AG08396 (cell line): ENCODE data around the gene FXYD2.

Experiments
- DNase-seq: peaks from one replicate; pipeline ENCODE4 v3.0.0; 2012; ENCODE audit warnings: low spot score, mixed read lengths

Gene FXYD2

DNA sequence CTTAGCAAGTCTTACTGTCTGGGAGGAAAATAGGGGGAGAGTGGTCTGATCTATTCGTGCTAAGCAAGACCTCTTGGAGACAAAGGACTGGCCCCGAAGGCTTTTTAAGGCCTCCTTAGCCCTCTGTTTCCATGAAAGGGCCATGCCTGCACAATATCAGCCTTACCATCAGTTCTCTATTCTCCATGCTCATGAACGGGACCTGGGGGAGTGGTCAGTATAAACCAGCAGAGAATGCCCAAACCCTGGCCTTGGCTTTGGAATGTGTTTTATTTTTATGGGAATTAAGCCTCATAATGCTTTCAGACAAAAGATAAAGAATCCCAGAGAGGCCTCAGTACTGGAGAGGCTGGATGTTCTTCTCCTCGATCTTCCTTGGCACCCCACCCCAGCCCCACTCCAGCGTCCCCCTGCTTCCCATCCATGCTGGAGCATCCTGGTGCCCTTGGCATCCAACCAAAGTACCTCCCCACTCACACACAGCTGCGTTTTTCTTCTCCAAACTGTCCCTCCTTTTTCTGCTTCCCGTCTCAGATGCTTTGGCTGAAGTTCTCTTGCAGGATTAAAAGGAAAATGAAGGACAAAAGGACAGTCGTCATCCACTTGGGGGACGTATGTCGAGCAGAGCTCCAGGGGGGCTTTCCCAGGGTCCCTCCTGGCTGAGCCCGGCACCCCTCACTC, 33.3 kb upstream of the FXYD2 start:
- no peak for DNase-seq

DNA sequence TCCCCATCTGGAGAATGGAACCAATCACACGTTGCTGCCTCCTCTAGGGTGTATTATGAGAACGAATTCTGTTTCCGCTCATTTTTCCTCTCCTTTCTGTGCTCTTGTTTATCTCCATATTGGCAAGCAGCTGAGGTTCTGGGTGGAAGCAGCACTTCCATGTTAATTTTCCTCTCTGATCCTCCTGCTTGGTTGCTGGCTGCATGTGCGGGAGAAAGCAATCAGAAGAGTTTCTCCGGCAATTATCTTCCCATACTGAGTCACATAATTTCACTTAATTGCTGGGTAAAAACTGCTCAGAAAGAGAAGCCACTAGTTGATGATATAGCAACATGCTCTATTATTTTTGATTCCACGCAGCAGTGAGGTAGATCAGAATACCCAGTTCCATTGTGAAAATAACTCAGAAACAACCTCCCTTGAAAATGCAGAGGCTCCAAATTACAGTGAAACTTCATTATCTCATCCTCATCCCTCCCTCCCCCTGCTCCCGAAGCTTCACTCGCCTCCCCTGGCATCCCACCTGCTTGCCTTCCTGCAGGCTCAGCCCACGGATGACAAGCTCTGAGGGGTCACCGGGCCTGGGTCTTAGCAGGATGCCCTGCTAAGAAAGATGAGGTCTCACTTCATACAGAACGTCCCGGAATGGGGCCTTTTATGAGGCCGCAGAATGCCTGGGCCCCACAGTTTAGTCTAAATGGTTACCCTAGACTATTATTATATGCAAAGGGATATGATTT, 31.5 kb upstream of the FXYD2 start:
- no peak for DNase-seq

DNA sequence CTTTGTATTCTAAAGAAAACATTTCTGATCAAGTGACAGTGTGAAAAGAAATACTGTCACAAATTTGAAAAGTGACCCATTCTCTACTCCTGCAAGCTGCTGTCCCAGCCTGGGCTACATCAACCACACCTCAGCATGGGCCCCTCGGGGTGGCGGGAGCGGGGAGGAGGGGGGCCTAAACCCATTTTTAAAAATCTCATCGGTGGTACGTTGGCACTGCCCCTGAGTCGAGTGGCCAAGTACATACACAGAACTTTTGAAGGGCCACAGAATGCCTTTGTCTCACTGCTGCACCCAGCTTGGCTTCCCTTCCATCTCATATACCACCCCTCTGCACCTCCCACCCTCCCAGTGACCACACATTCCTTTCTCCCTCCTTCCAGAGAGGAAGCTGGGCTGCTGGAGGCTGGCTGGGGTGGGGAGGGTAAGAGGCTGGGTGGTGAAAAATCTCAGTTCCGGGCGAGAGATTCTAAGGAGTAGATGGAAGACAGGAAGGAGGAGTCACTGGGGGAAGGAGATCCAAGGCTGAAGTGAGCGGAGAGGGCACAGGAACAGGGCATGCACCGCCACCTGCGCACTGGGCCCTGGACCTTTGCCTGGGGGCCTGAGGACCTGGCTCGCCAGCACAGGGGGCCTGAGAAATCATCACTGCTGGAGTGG, 30.8 kb upstream of the FXYD2 start:
- no peak for DNase-seq

DNA sequence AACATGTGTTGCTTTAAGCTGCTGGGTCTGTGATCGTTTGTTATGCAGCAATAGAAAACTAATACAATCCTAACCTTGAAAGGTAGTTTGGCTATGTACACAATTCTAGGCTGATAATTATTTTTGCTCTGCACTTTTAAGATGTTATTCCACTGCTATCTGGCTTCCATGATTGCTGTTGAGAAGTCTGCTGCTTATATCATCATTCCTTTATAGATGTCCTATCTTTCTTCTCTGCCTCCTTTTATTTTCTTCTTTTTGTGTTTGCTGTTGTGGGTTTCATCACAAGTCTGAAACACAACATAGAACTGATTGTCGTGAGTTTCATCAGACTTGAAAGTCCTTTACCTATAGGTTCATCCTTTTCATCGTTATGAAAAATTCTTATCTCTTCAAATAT, 27.8 kb upstream of the FXYD2 start:
- DNase-seq, result no peak

DNA sequence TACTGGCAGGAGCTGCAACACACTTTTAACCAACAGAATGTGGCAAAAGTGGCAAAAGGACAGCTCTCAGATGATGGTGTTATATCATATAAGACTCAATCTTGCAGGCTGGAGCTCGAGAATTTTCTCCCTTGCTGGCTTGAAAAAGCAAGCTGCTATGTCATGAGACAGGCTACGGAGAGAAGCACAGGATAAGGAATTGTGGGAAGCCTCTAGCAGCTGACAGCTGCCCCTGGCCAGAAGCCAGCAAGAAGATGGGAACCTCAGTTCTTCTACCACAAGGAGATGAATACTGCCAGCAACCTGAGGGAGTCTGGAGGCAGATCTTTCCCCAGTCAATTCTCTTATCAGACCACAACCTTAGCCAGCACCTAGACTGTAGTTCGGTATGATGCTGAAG, 27.3 kb upstream of the FXYD2 start:
- no peak for DNase-seq

DNA sequence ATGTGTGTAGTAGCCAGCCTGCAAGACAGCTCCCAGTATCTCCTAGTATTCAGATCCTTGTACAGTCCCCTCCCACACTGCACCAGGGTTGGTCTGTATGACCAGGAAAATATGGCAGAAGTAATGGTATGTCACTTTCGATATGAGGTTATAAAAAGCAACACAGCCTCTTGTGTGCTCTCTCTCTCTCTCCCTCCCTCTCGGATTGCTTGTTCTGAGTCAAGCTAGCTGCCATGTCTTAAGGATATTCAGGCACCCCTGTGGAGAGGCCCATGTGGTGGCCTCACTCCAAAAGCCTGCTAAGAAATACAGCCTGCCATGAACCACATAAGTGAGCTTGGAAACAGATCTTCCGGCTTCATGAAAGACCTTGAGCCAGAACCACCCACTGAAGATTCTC, 26.6 kb upstream of the FXYD2 start:
- no peak for DNase-seq

DNA sequence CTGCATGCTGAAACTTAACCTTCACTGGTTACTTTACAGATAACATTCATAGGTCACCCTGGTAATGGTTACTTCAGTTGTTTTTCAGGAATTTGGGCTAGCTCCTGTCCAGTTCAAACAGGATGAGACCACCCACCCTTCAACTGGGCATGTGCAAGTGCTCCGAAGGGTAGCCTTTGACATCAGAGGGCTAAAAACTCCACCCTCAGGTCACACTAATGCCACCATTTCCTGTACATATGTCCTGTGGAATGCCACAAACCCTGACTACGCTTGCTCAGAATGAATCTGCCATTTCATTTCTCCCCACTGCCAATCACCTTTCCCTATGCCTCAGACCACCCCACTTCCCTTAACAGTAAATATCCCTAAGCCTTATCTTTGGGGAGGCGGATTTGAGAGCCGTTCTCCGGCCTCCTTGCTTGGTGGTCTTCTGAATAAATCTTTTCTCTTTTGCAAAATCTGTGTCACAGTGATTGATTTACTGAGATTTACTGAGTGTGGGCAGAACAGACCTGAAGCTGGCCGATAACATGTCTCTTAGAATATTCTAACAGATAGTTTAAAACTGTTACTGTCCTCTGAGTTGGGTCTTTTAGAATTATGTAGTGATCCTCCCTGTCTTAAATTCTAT, 25.4 kb upstream of the FXYD2 start:
- no peak for DNase-seq

DNA sequence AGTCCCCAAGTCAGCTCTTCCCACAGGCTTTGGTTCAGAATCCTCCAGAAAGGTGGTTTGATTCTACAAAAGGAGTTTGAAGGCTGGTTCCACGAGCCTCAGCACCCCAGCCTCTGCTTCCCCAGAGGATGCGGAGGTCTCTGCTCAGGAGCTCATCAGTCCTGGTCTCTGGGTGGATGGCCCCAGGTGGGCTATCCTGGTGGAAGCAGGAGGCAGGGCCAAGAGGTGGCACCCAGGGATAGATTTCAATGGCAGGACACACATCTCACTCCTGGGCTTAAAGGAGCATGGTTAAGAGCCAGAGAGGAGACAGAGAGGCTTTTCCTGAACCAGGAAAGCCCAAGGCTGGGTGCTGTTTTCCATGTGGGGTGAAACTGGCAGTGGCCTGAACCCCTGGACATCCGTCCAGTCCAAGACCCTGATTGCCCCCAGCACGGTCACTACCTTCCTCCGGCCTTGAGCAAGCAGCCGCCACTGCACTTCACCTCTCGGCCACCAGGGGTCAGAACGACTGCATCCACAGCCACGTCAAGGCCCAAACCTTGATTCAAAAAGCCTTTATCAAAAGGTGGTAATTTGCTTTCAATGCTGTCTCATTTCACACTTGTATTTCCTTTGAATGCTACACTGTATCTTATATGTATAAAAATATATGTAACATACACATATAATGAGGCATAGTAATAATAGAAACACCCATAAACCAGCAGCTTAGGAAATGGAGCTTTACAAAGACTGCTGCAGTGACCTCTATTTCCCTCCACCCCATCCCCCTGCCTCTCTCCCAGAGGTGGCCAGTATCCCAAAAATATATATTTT, 19.3 kb upstream of the FXYD2 start:
- peak; percentile 69 for DNase-seq

DNA sequence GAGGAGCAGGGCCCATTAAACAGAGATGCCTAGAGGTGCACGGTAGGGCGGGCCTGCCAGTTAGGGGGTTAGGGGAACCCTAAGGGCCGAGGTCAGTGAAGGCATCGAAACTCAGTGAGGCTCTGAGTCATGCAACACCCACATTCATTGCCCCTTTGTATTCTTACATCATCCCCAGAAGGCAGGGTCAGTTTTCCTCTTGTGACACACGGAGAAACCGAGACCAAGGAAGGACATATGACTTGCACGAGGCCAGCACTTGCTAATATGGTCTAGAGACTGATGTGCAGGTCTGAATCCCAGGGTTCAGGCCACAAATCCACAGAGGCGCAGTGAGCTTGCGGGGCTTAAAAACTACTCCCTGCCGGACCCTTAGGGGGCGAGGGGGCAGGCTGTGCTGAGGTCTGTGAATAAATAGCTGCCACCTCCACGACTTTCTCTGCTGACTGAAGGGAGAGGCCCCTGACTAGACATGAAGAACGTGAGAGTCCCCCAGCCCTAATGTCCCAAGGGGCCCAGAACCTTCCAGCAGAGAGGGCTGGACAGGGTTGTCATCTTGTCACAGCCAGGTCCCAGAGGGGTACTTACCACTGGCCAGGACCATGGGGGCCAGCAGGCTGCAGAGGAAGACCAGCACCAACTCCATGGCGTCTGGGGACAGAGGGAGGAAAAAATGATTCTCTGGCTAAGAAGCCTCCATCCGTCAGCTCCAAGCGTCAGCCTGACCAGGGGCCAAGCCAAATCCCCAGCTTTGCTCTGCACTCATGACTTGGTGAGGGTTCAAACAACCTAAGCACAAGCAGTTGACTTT, 17.8 kb upstream of the FXYD2 start:
- no peak for DNase-seq

DNA sequence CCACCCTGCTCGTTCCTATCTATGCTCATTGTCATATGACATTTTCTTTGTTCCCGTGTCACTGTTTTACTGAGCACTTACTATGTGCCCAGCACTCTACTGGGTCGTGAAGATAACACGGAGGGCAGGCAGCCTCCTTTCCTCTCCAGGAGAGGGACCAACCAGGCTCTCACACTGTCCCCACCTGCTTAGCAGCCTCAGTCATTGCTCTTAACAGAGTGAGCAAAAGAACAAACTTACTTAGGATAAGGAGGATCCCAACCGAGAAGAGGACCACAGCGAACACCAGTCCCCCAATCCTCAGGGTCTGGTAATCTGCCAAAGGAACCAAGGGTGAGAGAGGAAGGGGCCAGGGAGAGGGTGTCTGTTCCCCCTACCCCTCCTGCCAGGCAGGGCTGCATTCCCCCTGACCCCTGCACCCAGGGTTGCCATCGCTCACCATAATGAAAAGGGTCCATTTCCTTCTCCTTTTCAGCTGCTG, 17.0 kb upstream of the FXYD2 start:
- DNase-seq, result no peak

DNA sequence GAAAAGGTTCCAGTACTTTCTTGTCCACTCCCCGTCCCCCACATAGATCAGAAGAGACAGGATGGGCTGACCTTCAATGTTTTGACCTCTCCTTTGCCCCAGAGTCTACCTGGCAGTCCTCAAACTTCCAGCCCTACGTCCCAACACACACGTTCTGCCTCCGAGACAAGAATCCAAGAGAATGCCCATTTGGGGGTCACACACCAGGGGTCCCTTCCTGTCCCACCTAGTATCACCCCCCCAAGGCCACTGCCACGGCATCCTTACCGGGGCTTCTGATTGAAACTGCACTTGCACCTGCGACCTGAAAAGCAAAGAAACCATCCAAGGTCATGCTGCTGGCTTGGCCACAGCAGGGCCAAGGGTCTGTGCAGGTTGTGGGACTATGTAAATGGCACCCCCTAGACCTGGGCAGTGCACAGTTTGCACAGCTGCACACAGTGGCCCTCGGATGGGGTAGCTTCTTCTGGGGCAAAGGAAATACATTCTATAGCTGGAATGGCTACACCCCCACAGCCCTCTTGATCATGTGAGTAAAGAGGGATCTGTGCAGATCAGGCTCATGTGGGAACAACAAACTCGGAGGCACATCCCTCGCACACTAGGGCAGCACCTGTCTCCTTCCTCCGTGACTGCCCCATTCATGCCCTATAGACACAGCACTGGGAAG, 16.5 kb upstream of the FXYD2 start:
- no peak for DNase-seq

DNA sequence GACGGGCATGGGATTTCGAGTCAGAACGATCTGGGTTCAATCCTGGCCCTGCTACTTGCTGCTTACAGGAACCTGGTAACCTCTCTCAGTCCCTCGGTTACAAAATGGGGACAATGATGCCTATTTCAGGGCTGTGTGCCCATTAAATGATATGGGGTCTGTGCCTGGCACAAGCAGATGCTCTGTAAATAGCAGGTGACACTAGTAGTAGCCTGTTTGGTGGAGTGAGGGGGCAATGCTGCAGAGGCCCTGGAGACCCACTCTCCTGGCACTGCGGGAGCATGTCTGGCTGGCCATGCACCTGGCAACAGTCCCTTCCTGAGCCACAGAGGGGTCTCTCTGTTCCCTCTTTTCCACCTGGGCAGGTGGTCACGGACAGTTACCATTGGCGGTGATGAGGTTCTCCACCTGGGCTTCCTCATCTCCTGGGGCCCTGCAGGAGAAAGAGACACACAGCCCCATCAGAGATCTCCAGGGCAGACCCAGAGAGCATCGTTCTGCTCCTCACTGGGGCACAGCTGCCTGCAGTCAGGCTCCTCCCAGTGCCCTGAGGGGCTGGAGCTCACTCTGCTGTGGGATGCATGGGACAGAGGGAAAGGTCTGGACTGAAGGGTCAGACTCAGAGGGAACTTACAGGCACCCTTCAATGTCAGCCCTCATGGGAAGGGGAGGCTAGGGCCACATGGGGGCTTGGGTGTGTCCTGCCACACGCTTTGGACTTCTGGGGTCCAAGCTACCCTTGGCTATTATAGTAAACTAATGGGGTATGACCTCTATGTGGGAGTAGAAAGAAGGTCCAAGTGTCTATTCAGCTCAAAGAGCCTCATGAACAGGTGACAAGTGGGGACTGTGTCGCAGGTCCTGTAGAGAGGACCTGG, 15.6 kb upstream of the FXYD2 start:
- no peak for DNase-seq

DNA sequence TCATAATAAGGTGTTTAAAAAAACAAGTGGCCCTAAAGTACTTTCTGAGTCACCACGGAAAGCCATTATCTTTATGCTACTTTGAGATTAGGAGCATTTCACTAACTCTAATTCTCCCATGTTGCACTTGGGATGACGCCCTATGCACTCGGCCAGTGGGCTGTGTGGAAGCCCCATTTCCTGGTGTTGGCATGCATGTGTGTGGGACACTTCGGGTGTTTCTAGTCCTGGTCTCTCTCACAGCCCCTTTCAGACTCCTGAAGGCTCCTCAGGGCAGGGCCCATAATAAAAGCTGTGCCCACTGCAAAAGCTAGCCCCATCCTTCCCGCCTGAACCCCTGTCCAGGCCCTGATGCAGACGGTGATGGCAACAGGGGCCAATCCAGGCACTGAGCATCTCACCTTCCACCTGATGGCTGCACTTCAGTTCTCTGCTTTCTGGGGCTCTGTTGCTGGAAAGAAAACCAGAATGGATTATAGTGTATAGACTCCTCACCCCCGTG, 14.9 kb upstream of the FXYD2 start:
- no peak for DNase-seq

DNA sequence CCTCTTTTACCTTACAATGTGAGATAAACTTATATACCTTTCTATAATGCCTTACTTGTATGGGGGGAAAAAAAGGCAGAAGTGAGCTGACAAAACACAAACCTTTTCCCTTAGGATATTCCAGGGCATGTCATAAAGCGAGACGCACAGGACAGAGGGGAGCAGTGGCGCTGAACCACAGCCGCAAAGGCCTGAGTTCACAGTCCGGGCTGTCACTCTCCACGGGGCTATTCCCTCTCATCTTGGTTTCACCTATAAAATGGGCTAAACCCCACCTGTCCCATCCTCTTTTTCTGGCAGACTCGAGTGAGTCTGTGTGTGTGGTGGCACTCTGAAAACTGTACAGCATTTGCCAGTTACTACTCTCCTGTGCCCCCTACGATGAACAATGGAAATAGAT, 14.4 kb upstream of the FXYD2 start:
- no peak for DNase-seq

DNA sequence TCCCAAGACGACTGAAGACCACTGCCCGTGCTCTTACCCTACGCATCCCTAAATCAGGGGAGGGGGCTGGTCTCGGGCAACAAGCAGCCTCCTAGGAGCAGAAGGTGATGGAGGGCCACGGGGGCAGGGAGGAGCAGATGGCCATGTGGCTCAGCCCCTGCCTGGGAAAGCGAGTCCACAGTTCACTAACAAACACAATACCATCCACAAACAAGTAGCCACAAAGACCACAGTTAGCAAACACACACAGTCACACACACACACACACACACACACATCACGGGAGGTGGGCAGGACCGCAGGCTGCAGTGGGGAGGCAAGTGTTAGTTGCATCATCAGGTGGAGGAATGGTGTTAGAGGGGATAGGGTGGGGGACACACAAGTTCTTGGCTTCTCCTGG, 13.2 kb upstream of the FXYD2 start:
- no peak for DNase-seq

DNA sequence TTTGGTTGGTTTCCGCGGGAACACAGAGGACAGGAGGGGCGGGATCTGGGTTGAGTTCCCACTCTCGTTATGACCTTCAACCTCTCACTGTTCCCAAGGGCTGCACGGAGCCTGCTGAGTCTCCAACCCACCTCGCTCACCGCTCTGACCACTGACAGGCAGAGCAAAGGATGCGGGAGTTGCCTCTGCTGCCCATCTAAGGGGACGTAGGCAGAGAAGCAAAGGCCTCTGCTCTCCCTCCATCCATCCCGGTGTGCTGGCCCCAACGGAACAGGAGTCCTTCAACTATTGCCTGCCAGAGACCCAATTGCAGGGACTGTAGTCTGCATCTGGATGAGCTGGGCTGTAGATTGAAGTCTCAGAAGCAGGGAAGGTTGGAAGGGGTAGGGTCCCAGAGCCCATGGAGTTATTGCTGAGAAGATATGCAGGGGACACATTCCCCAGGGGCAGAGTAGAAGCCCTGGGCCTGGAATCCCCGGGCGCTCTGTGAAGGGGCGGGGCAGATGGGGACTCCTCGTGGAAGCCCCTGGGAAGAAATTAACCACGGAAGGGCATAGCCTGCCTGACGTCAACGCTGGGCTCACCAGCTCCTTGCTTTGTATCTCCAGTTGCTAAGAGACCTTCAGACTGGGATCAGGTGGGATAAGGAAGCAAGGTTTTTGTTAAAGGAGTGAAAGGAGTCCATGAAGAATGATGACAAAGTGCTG, 12.7 kb upstream of the FXYD2 start:
- DNase-seq, result no peak

DNA sequence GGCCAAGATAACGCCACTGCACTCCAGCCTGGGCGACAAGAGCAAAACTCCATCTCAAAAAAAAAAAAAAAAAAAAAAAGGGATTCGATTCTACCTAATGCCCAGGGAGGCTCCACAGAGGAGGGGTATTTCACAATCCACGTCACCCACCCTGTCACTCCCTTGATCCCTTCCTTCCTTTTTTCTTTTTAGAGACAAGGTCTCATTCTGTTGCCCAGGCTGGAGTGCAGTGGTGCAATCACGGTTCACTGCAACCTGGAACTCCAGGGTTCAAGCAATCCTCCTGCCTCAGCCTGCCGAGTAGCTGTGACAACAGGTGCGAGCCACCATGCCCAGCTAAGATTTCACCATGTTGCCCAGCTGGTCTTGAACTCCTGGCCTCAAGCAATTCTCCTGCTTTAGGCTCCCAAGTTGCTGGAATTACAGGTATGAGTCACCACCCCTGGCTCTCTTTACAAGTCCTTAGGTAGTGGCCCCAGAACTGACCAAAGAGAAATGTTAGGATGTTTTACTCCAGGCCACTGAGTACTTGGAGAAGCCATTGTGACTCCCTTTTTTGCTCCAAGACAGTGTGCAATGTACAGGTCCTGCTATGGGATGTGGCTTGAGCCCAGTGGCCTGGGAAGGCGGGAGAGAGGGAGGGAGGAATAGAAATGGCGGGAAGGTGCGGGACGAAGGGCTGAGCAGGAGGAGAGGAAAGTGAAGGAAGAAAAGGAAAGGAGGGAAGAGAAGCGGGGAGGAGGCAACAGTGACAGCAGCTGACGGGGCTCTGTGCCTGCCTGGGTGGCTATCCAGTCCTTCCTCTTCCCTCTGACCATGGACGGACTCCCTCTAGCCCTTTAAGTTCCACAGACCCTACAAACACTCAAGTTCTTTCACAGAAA, 11.8 kb upstream of the FXYD2 start:
- no peak for DNase-seq

DNA sequence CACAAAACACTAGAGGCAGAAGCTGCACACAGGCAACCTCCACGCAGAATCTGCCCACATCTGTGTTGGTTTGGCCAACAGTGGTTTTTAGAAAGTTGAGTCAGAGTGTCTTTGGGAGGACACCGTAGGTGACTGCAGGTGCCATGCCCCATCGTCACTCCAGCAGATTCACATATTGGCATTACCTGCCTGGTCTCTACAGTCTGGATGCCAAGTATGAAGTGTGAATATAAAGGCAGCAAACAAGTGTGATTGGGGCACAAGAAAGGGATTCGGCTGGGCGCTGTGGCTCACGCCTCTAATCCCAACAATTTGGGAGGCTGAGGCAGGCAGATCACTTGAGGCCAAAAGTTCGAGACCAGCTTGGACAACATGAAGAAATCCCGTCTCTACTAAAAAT, 11.0 kb upstream of the FXYD2 start:
- no peak for DNase-seq
